Stimulated activated CD4-positive, alpha-beta T cell treated with anti-CD3 and anti-CD28 coated beads, Interleukin-1b, Interleukin-23, amount 100 ng/mL, for 48 hours (primary cell): ENCODE data around the gene TMEM254.
"Not testable (repeated sequence)": the region's sequence is repeated elsewhere in the genome, so short reads cannot be mapped to it uniquely, and the experiment has no call there.

Experiments used
- DNase-seq: peaks from one replicate; pipeline ENCODE4 v3.0.0-alpha.2; 2020

The TMEM254 gene

DNA sequence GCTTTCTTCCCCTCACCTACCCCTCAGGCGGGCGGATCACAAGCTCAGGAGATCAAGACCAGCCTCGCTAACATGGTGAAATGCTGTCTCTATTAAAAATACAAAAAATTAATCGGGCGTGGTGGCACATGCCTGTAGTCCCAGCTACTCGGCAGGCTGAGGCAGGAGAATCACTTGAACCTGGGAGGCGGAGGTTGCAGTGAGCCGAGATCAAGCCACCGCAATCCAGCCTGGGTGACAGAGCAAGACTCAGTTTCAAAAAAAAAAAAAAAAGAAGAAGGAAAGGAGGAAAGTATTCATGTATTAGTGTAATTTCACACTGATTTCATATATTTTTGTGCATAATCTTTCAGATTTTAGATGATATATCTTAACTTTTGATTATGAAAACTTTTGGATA is 55.2 kb downstream of the TMEM254 start:
- DNase-seq, result not testable (repeated sequence)

- DNase-seq, result no peak
These were observed 57.7 kb downstream of the TMEM254 start for GRCh38 chr10:80136134-80136571.

GRCh38 chr10:80137031-80137862 is 58.8 kb downstream of the TMEM254 start:
- DNase-seq, result no peak

- no peak for DNase-seq
These were observed 59.5 kb downstream of the TMEM254 start for GRCh38 chr10:80137920-80138319.

DNA sequence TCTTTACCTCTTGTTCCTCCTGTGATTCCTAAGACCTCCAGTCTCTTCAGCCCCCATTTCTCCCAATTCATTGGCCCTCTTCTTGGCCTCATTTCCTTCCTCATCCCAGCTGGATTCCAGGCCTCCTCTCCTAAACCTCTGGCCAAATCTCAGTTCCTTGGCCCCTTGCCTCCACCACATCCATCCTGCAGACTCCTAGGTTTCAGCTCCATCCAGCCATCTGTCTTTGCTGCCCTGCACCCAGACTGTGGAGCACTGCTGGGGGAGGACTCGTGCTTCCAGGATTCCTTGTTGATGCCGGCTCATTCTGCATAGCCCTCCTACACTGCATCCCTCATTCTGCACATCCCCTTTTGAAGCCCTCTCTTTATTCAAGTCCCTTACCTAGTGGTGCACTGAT is 60.8 kb downstream of the TMEM254 start:
- no peak for DNase-seq

GRCh38 chr10:80140251-80140650 is 61.8 kb downstream of the TMEM254 start:
- no peak for DNase-seq

GRCh38 chr10:80141696-80142460 is 63.4 kb downstream of the TMEM254 start:
- no peak for DNase-seq
